LNCaP clone FGC (cell line): Measurements from ENCODE around the gene LDLRAD4.

ENCODE experiments used
- DNase-seq: peaks from one replicate; pipeline ENCODE4 v3.0.0-alpha.2; 2011; ENCODE audit warnings: low read depth
- H3K4me3 ChIP-seq: 2 replicates; pipeline ENCODE4 v1.5.1; 2011; ENCODE audit warnings: mild to moderate bottlenecking, low read depth, low read length, control low read depth
- CTCF ChIP-seq: IDR thresholded peaks from 2 replicates; pipeline ENCODE4 v1.5.1; 2012; ENCODE audit warnings: mild to moderate bottlenecking; ENCODE audit not compliant: control insufficient read depth, insufficient read depth; ENCODE audit errors: extremely low read depth

The LDLRAD4 gene

GRCh38 chr18:13179566-13180113 lies 38.9 kb upstream of the LDLRAD4 start:
- H3K4me3 ChIP-seq = no peak overlapping the region
- DNase-seq = no peak
- no peak for TF ChIP-seq CTCF

GRCh38 chr18:13180614-13181375 lies 37.8 kb upstream of the LDLRAD4 start:
- DNase-seq = no peak
- TF ChIP-seq CTCF = no peak
- no peak overlapping the region for H3K4me3 ChIP-seq

- no peak overlapping the region for H3K4me3 ChIP-seq
- DNase-seq = no peak
- no peak for TF ChIP-seq CTCF
Measured at GRCh38 chr18:13181765-13182164, 36.8 kb upstream of the LDLRAD4 start.

- no peak for DNase-seq
- TF ChIP-seq CTCF = no peak
- no peak overlapping the region for H3K4me3 ChIP-seq
Measured at GRCh38 chr18:13183359-13183758, 35.2 kb upstream of the LDLRAD4 start.

GRCh38 chr18:13183790-13184189 lies 34.8 kb upstream of the LDLRAD4 start:
- no peak overlapping the region for H3K4me3 ChIP-seq
- no peak for TF ChIP-seq CTCF
- DNase-seq = no peak

- no peak for DNase-seq
- no peak for TF ChIP-seq CTCF
- no peak overlapping the region for H3K4me3 ChIP-seq
Measured at GRCh38 chr18:13184396-13184795, 34.2 kb upstream of the LDLRAD4 start.
